ENCODE results near the gene NRGN. TPM values are rescaled to one million over a fixed set of nuclear protein-coding genes. Genes with fewer than 3 reads are reported as not detected.

The NRGN gene
- total and polyA plus RNA-seq, 2 of the 8 experiments (the other 6 are each of a cell fraction or from before 2014, with no cell fraction given): 0.60 to 1.0 TPM

DNA sequence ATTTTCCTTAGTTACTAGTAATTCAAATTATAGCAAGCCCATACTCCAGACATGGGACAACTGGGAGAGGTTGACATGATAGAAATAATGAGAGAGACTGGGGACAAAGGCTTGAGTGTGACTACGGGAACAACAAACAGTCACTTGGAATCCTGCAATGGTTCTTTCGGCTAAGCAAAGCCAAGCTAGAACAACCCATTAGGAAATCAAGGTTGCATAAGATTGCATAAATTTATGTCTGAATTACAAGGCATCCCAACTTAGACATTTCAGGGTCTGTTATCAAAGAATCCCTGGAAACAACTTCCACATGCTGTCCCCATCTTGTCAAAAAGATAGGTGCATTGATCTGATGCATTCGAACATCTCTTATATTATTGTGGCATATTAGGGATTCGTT, 10.2 kb upstream of the NRGN start:
- Histone ChIP-seq H3K79me2 (ENCODE audit: control insufficient read depth in 1 of 2, insufficient read depth in 2 of 2, low read length in 2 of 2) (no peaks in the 10 kb centered on the region), H2AFZ (ENCODE audit: low read length) (no peak overlapping the region), H2BK20ac (ENCODE audit: low read length) (no peak overlapping the region), H3K27me3 (replicated peaks in 1 of 4; ENCODE audit: control insufficient read depth in 3 of 4, extremely low read depth in 1 of 4, insufficient read depth in 3 of 4, low read length in 3 of 4) (peaks cover 0 to 6% (median 4%) of the 10 kb centered on the region in 4 experiments; a peak in 5 of 7 replicates), H3K23me2 (ENCODE audit: low read depth, low read length) (no peaks in the 10 kb centered on the region; the same call in 1 of the 2 replicates), H2BK12ac (ENCODE audit: low read depth, low read length) (no peak overlapping the region), H4K8ac (ENCODE audit: extremely low read depth, insufficient read depth, low read length) (no peak overlapping the region), H3K4me2 (ENCODE audit: insufficient read depth in 1 of 2, low read depth in 2 of 2, low read length in 2 of 2) (no peak overlapping the region), H4K91ac (replicated peaks; ENCODE audit: insufficient read length, low read length) (no peak overlapping the region), H3K27ac (ENCODE audit: low read depth, low read length) (no peak overlapping the region), H4K20me1 (replicated peaks in 1 of 2; ENCODE audit: control insufficient read depth in 1 of 2, insufficient read depth in 2 of 2, low read length in 2 of 2) (no peaks in the 10 kb centered on the region), H3K4me1 (replicated peaks in 1 of 4; ENCODE audit: control insufficient read depth in 3 of 4, insufficient read depth in 4 of 4, low read length in 3 of 4) (peaks cover 8 to 15% (median 10%) of the 10 kb centered on the region in 4 experiments), H3K36me3 (ENCODE audit: control insufficient read depth in 2 of 4, insufficient read depth in 4 of 4, low read length in 3 of 4) (no peaks in the 10 kb centered on the region), H3K23ac (ENCODE audit: insufficient read length) (no peak overlapping the region), H2BK15ac (ENCODE audit: low read length) (no peak overlapping the region), H3K4ac (replicated peaks; ENCODE audit: insufficient read length, low read depth, low read length) (no peak overlapping the region), H2BK120ac (replicated peaks; ENCODE audit: low read depth, low read length) (no peak overlapping the region), H3K56ac (replicated peaks; ENCODE audit: insufficient read length, low read depth, low read length) (no peak overlapping the region), H3K9me3 (ENCODE audit: insufficient read depth in 2 of 2, low read depth in 1 of 2, low read length in 1 of 2) (no peaks in the 10 kb centered on the region), H3K14ac (ENCODE audit: insufficient read length) (no peak overlapping the region), H3K4me3 (ENCODE audit: extremely low read depth in 1 of 4, insufficient read depth in 2 of 4, low read depth in 3 of 4, low read length in 4 of 4) (no peak overlapping the region), H2BK5ac (ENCODE audit: low read depth, low read length) (no peak overlapping the region), H3K79me1 (ENCODE audit: low read depth, low read length) (no peaks in the 10 kb centered on the region), H4K5ac (ENCODE audit: insufficient read length, low read depth, low read length) (no peak overlapping the region), H2AK5ac (ENCODE audit: low read depth, low read length) (no peak overlapping the region), H3K18ac (ENCODE audit: extremely low read depth, low read length) (no peak overlapping the region), H3K9ac (replicated peaks in 1 of 4; ENCODE audit: extremely low read depth in 1 of 4, low read depth in 3 of 4, low read length in 3 of 4) (no peak overlapping the region)
- FAIRE-seq (no peak), DNase-seq (ENCODE audit: low read depth in 1 of 2, low spot score in 2 of 2) (no peak)
- CTCF ChIA-PET (ENCODE audit: partially characterized antibody): interaction anchor here (1.4 to 21.1 kb wide), 3 partner anchors 12 to 60 kb away, joined by 3 to 382 read pairs (median 6); partner anchors contain the start of genes ESAM and VSIG2
- 78% methylated on average over 4 of the region's 4 CpGs; no CpG with 5 or more reads in 1 of the 2 experiments for WGBS, 2 experiments (ENCODE audit: extremely low coverage in 1 of 2, insufficient coverage in 1 of 2, insufficient read length in 1 of 2, insufficient replicate concordance in 2 of 2, low coverage in 1 of 2, low lambda C conversion rate in 2 of 2, missing lambda C conversion rate in 1 of 2)
- POLR2A ChIA-PET (ENCODE audit: partially characterized antibody): interaction anchor here (0.6 to 0.9 kb wide), 2 partner anchors 10 to 12 kb away, joined by 3 read pairs; partner anchors contain the start of gene NRGN
- TF ChIP-seq RAD21 (IDR thresholded peaks at IDR 0.05 in 1 of 2, conservative IDR thresholded peaks at IDR 0.05 in 1 of 2; ENCODE audit: low read depth in 2 of 2, low read length in 2 of 2) (no peak), YY1 (IDR thresholded peaks at IDR 0.05; ENCODE audit: low read depth, low read length) (no peak), SIN3A (conservative IDR thresholded peaks at IDR 0.05 in 1 of 2, IDR thresholded peaks at IDR 0.05 in 1 of 2; ENCODE audit: low read depth in 1 of 2, low read length in 2 of 2) (no peak), JUND (IDR thresholded peaks at IDR 0.05; ENCODE audit: low read length) (no peak), RFX5 (IDR thresholded peaks at IDR 0.05; ENCODE audit: borderline replicate concordance, low read depth, low read length) (no peak), BCL11A (IDR thresholded peaks at IDR 0.05; ENCODE audit: low read depth in 2 of 2, low read length in 2 of 2) (no peak)
